HG03469 (cell line): ENCODE data around the gene RPP14.
"Not testable (repeated sequence)": the region's sequence is repeated elsewhere in the genome, so short reads cannot be mapped to it uniquely, and the experiment has no call there.

Experiments used
- ATAC-seq: cut with Tn5 transposase; IDR thresholded peaks from one replicate; pipeline ENCODE4 v1.9.1; 2021; ENCODE audit warnings: mild to moderate bottlenecking, moderate library complexity, moderate number of reproducible peaks; ENCODE audit not compliant: unreplicated experiment

RPP14 gene

GRCh38 chr3:58331593-58332152, 25.6 kb downstream of the RPP14 start:
- ATAC-seq: no peak

- peak; percentile 66 for ATAC-seq
Measured at GRCh38 chr3:58332575-58333188, 26.6 kb downstream of the RPP14 start, which contains the start of gene PXK. TSS of gene PXK (plus strand) at chr3:58332892. CDS start at chr3:58332989, 97 bp downstream.

GRCh38 chr3:58333206-58334012, 27.4 kb downstream of the RPP14 start:
- peak; percentile 28 for ATAC-seq

GRCh38 chr3:58334013-58334321, 27.9 kb downstream of the RPP14 start:
- no peak for ATAC-seq

GRCh38 chr3:58334506-58334884, 28.4 kb downstream of the RPP14 start:
- ATAC-seq: no peak

- no peak for ATAC-seq
Measured at GRCh38 chr3:58335652-58335947, 29.6 kb downstream of the RPP14 start.

- no peak for ATAC-seq
Measured at GRCh38 chr3:58336135-58336882, 30.3 kb downstream of the RPP14 start.

GRCh38 chr3:58337190-58337589, 31.1 kb downstream of the RPP14 start:
- ATAC-seq: no peak

GRCh38 chr3:58339146-58339545, 33.1 kb downstream of the RPP14 start:
- not testable (repeated sequence) for ATAC-seq

- ATAC-seq: no peak
Measured at GRCh38 chr3:58340594-58341244, 34.7 kb downstream of the RPP14 start.

GRCh38 chr3:58341376-58341775, 35.3 kb downstream of the RPP14 start:
- ATAC-seq: no peak

- ATAC-seq: no peak
Measured at GRCh38 chr3:58342676-58343075, 36.6 kb downstream of the RPP14 start.

- ATAC-seq: no peak
Measured at GRCh38 chr3:58345457-58345856, 39.4 kb downstream of the RPP14 start.

- ATAC-seq: no peak
Measured at GRCh38 chr3:58346368-58346767, 40.3 kb downstream of the RPP14 start.

- no peak for ATAC-seq
Measured at GRCh38 chr3:58347984-58348383, 41.9 kb downstream of the RPP14 start.

- ATAC-seq: peak; percentile 72
Measured at GRCh38 chr3:58349792-58350626, 44.0 kb downstream of the RPP14 start.

GRCh38 chr3:58350627-58351013, 44.6 kb downstream of the RPP14 start:
- peak; percentile 2 for ATAC-seq

- ATAC-seq: no peak
Measured at GRCh38 chr3:58351920-58352319, 45.9 kb downstream of the RPP14 start.

- ATAC-seq: no peak
Measured at GRCh38 chr3:58352626-58353025, 46.6 kb downstream of the RPP14 start.
